ENCODE data around the gene KPNA1.

The KPNA1 gene

GRCh38 chr3:122416966-122417365, 97.8 kb downstream of the KPNA1 start:
- no peak for DNase-seq (ENCODE audit: low read depth in 1 of 2, low spot score in 1 of 2)

- DNase-seq (ENCODE audit: low read depth in 1 of 2, low spot score in 1 of 2): peak; percentile 94 to 96
Measured at GRCh38 chr3:122415762-122416654, 98.7 kb downstream of the KPNA1 start, which contains the start of gene WDR5B. TSS of gene WDR5B (minus strand) at chr3:122416062. CDS start at chr3:122415528, 534 bp downstream.

- DNase-seq (ENCODE audit: low read depth in 1 of 2, low spot score in 1 of 2): no peak
Measured at GRCh38 chr3:122415104-122415744, 99.5 kb downstream of the KPNA1 start.

- no peak for DNase-seq (ENCODE audit: low read depth in 1 of 2, low spot score in 1 of 2)
Measured at GRCh38 chr3:122414391-122414790, 100.3 kb downstream of the KPNA1 start.

- DNase-seq (ENCODE audit: low read depth in 1 of 2, low spot score in 1 of 2): no peak
Measured at GRCh38 chr3:122410639-122411038, 104.1 kb downstream of the KPNA1 start.

- no peak for DNase-seq (ENCODE audit: low read depth in 1 of 2, low spot score in 1 of 2)
Measured at GRCh38 chr3:122410111-122410510, 104.6 kb downstream of the KPNA1 start.

- DNase-seq (ENCODE audit: low read depth in 1 of 2, low spot score in 1 of 2): no peak
Measured at GRCh38 chr3:122409446-122409845, 105.3 kb downstream of the KPNA1 start.

- no peak for DNase-seq (ENCODE audit: low read depth in 1 of 2, low spot score in 1 of 2)
Measured at GRCh38 chr3:122407946-122408345, 106.8 kb downstream of the KPNA1 start.

GRCh38 chr3:122406198-122406597, 108.5 kb downstream of the KPNA1 start:
- no peak for DNase-seq (ENCODE audit: low read depth in 1 of 2, low spot score in 1 of 2)

- no peak for DNase-seq (ENCODE audit: low read depth in 1 of 2, low spot score in 1 of 2)
Measured at GRCh38 chr3:122405015-122405414, 109.7 kb downstream of the KPNA1 start.

GRCh38 chr3:122403489-122403888, 111.2 kb downstream of the KPNA1 start:
- DNase-seq (ENCODE audit: low read depth in 1 of 2, low spot score in 1 of 2): no peak

- DNase-seq (ENCODE audit: low read depth in 1 of 2, low spot score in 1 of 2): no peak
Measured at GRCh38 chr3:122398920-122399319, 115.8 kb downstream of the KPNA1 start.

GRCh38 chr3:122397201-122397600, 117.5 kb downstream of the KPNA1 start:
- DNase-seq (ENCODE audit: low read depth in 1 of 2, low spot score in 1 of 2): no peak

- DNase-seq (ENCODE audit: low read depth in 1 of 2, low spot score in 1 of 2): no peak
Measured at GRCh38 chr3:122396511-122396910, 118.2 kb downstream of the KPNA1 start.

- no peak for DNase-seq (ENCODE audit: low read depth in 1 of 2, low spot score in 1 of 2)
Measured at GRCh38 chr3:122395582-122395981, 119.2 kb downstream of the KPNA1 start.

- DNase-seq (ENCODE audit: low read depth in 1 of 2, low spot score in 1 of 2): no peak
Measured at GRCh38 chr3:122394173-122394572, 120.6 kb downstream of the KPNA1 start.

GRCh38 chr3:122392868-122393844, 121.6 kb downstream of the KPNA1 start:
- no peak for DNase-seq (ENCODE audit: low read depth in 1 of 2, low spot score in 1 of 2)

- DNase-seq (ENCODE audit: low read depth in 1 of 2, low spot score in 1 of 2): no peak
Measured at GRCh38 chr3:122391681-122392446, 122.9 kb downstream of the KPNA1 start.

- DNase-seq (ENCODE audit: low read depth in 1 of 2, low spot score in 1 of 2): no peak
Measured at GRCh38 chr3:122390665-122391064, 124.1 kb downstream of the KPNA1 start.

- no peak for DNase-seq (ENCODE audit: low read depth in 1 of 2, low spot score in 1 of 2)
Measured at GRCh38 chr3:122389892-122390291, 124.8 kb downstream of the KPNA1 start.

Measured in stimulated activated CD4-positive, alpha-beta T cell treated with anti-CD3 and anti-CD28 coated beads, Interleukin-15, amount 100 ng/mL, for 1 hour (primary cell).